GM12878 (cell line): Measurements from ENCODE around the gene RNF38. TPM values are rescaled to one million over a fixed set of nuclear protein-coding genes. Genes with fewer than 3 reads are reported as not detected.

Experiments
- ATF2 ChIP-seq: IDR thresholded peaks from 2 replicates; pipeline ENCODE4 v1.6.1; 2012; ENCODE audit warnings: low read length, inconsistent platforms
- ATF3 ChIP-seq: IDR thresholded peaks from 2 replicates; pipeline ENCODE4 v1.6.1; 2011; ENCODE audit warnings: low read depth, mild to moderate bottlenecking, low read length, moderate library complexity, borderline replicate concordance; ENCODE audit errors: extremely low read depth
- BCL11A ChIP-seq: IDR thresholded peaks from 2 replicates; pipeline ENCODE4 v1.6.1; 2011; ENCODE audit warnings: low read depth, low read length
- BRCA1 ChIP-seq: IDR thresholded peaks from 2 replicates; pipeline ENCODE4 v1.6.1; 2011; ENCODE audit warnings: low read depth, low read length, improper control_type of control experiment
- CBFB ChIP-seq: IDR thresholded peaks from 2 replicates; pipeline ENCODE4 v1.6.1; 2016; ENCODE audit warnings: antibody characterized with exemption, low read depth
- CEBPB ChIP-seq, 2 experiments: fragments of 150-350 bp in 1 of 2; IDR thresholded peaks; 2 replicates each; pipeline ENCODE4 v1.6.1; 2012 to 2014; ENCODE audit warnings: low read depth in 2 of 2, low read length in 2 of 2, borderline replicate concordance in 1 of 2, inconsistent platforms in 1 of 2
- CREB1 ChIP-seq: IDR thresholded peaks from 2 replicates; pipeline ENCODE4 v1.6.1; 2012; ENCODE audit warnings: low read depth, mild to moderate bottlenecking, inconsistent platforms
- E2F4 ChIP-seq: IDR thresholded peaks from 2 replicates; pipeline ENCODE4 v1.6.1; 2012; ENCODE audit warnings: low read depth, low read length, improper control_type of control experiment
- EZH2 ChIP-seq: IDR thresholded peaks from 2 replicates; pipeline ENCODE4 v1.6.1; 2012; ENCODE audit warnings: low read depth, mild to moderate bottlenecking, control low read depth, inconsistent platforms, low read length, borderline replicate concordance; ENCODE audit not compliant: control insufficient read depth
- HDAC2 ChIP-seq: fragments of 200-600 bp; sonication (generic); IDR thresholded peaks from 2 replicates; pipeline ENCODE4 v1.6.1; 2017
- HDAC6 ChIP-seq: fragments of 200-600 bp; sonication (generic); IDR thresholded peaks from one replicate; pipeline ENCODE4 v1.8.0; 2017; ENCODE audit warnings: antibody characterized with exemption; ENCODE audit not compliant: unreplicated experiment
- NR2F1 ChIP-seq: fragments of 450-650 bp; conservative IDR thresholded peaks from 2 replicates; pipeline ENCODE4 v1.6.1; 2017; ENCODE audit warnings: mild to moderate bottlenecking
- POLR2AphosphoS2 ChIP-seq: IDR thresholded peaks from 2 replicates; pipeline ENCODE4 v1.6.1; 2011; ENCODE audit warnings: low read depth, mild to moderate bottlenecking, low read length, improper control_type of control experiment, moderate library complexity
- RELA ChIP-seq: fragments of 450-650 bp; IDR thresholded peaks from 2 replicates; pipeline ENCODE4 v1.8.0; 2014; ENCODE audit warnings: borderline replicate concordance; ENCODE audit not compliant: partially characterized antibody
- SIN3A ChIP-seq: IDR thresholded peaks from 2 replicates; pipeline ENCODE4 v1.6.1; 2012; ENCODE audit warnings: low read depth, low read length, improper control_type of control experiment
- SIX5 ChIP-seq: IDR thresholded peaks from 2 replicates; pipeline ENCODE4 v1.6.1; 2011; ENCODE audit warnings: mild to moderate bottlenecking, low read depth, low read length, moderate library complexity; ENCODE audit not compliant: severe bottlenecking
- SMARCA5 ChIP-seq: fragments of 450-650 bp; IDR thresholded peaks from 2 replicates; pipeline ENCODE4 v1.6.1; 2017; ENCODE audit warnings: mild to moderate bottlenecking
- USF2 ChIP-seq: IDR thresholded peaks from 2 replicates; pipeline ENCODE4 v1.6.1; 2011; ENCODE audit warnings: low read depth, low read length, improper control_type of control experiment, borderline replicate concordance
- WRNIP1 ChIP-seq: IDR thresholded peaks from 2 replicates; pipeline ENCODE4 v1.6.1; 2011; ENCODE audit warnings: low read depth, low read length, improper control_type of control experiment, borderline replicate concordance
- YBX1 ChIP-seq: fragments of 450-650 bp; IDR thresholded peaks from 2 replicates; pipeline ENCODE4 v1.6.1; 2016; ENCODE audit warnings: antibody characterized with exemption
- ZBTB4 ChIP-seq: fragments of 450-650 bp; formaldehyde crosslinking; IDR thresholded peaks from 2 replicates; pipeline ENCODE4 v1.4.0; 2022; ENCODE audit warnings: mild to moderate bottlenecking, moderate library complexity
- polyA plus RNA-seq, 11 experiments: library from polyadenylated mRNA; depleted of rRNA in 4 of 11; unstranded in 6 of 11; stranded (reverse) in 5 of 11; fragments of >200 nt; fragmentation: Nextera tagmentation in 4 of 11; fragmentation: Illumina TruSeq in 1 of 11; extraction: Ambion mirVana in 4 of 11; extraction: Trizol in 1 of 11; gene quantifications; 1 replicate in 1 of 11; 2 replicates in 10 of 11; pipeline versions ENCODE4 v1.2.1 to v1.2.3, GENCODE V29; 2011 to 2016; ENCODE audit warnings: inconsistent platforms in 2 of 11, missing spikeins in 2 of 11, low read depth in 1 of 11
- total RNA-seq, 4 experiments: library from RNA; depleted of rRNA in 3 of 4; stranded (reverse); fragments of >200 nt in 3 of 4; fragmentation: Illumina TruSeq in 1 of 4; extraction: Trizol in 1 of 4; gene quantifications; 2 replicates each; pipeline versions ENCODE4 v1.2.1 to v1.2.3, GENCODE V29; 2013 to 2021

RNF38 gene
- total and polyA plus RNA-seq, 10 of the 15 experiments (the other 5 are each of a cell fraction or from before 2014, with no cell fraction given), result 5.1 to 34.7 (median 12.7) TPM

- TF ChIP-seq HDAC2 (no peak), CBFB (no peak), BRCA1 (no peak), RELA (no peak), CREB1 (peak; percentile 69), SMARCA5 (0 out of 2 replicates have a peak, but pooled peaks have one; percentile 70), EZH2 (no peak), SIN3A (no peak; the same call in 1 of the 2 replicates), YBX1 (no peak), ATF3 (no peak), E2F4 (no peak), ZBTB4 (CRISPR knock-in tag) (no peak), CEBPB (IDR thresholded peaks at IDR 0.05; ENCODE audit: borderline replicate concordance in 1 of 2, low read depth in 2 of 2, low read length in 2 of 2) (no peak), BCL11A (no peak), NR2F1 (peak; percentile 48; the same call in 1 of the 2 replicates), ATF2 (no peak), USF2 (no peak), WRNIP1 (no peak), POLR2AphosphoS2 (peak; percentile 71; the same call in 1 of the 2 replicates), SIX5 (no peak), HDAC6 (no peak)
These were observed 479 bp upstream of the RNF38 start (continued) for GRCh38 chr9:36400332-36401163.
